Liver (tissue), 3 donors: ENCODE results near the gene CCDC141.

Experiments
- CTCF ChIP-seq: fragments of 150-350 bp; IDR thresholded peaks from 2 replicates; pipeline ENCODE4 v1.5.1; 2017; ENCODE audit warnings: improper control_type of control experiment, low read depth, low read length; ENCODE audit not compliant: missing input control
- EGR1 ChIP-seq, 2 donors: IDR thresholded peaks; 2 replicates each; pipeline ENCODE4 v1.6.1; 2016 to 2018; ENCODE audit warnings: antibody characterized with exemption in 2 of 2, low read depth in 2 of 2
- HNF4G ChIP-seq: IDR thresholded peaks from 2 replicates; pipeline ENCODE4 v1.6.1; 2016; ENCODE audit warnings: antibody characterized with exemption
- REST ChIP-seq: IDR thresholded peaks from 2 replicates; pipeline ENCODE4 v1.6.1; 2016; ENCODE audit warnings: antibody characterized with exemption, mild to moderate bottlenecking
- SP1 ChIP-seq: IDR thresholded peaks from 2 replicates; pipeline ENCODE4 v1.6.1; 2018; ENCODE audit warnings: antibody characterized with exemption, mild to moderate bottlenecking
- donor health status: healthy.
- donor health status: healthy.

- no peak for TF ChIP-seq CTCF
- no peak for TF ChIP-seq SP1
- TF ChIP-seq EGR1 (IDR thresholded peaks at IDR 0.05; ENCODE audit: low read depth in 2 of 2), result no peak
- TF ChIP-seq HNF4G, result no peak
- TF ChIP-seq REST, result no peak
Observed at GRCh38 chr2:178934571-178934970, 115.4 kb downstream of the CCDC141 start.
